Body of pancreas (tissue), 4 donors: Measurements from ENCODE around the gene SRRM4.

Source experiments
- CTCF ChIP-seq, 7 experiments: fragments of 450-650 bp in 4 of 7; fragments of 200-600 bp in 3 of 7; sonication (generic) in 3 of 7; IDR thresholded peaks; one replicate each; pipeline ENCODE4 v1.5.1; 2016 to 2019; ENCODE audit warnings: antibody characterized with exemption in 7 of 7
- POLR2A ChIP-seq, 3 donors: fragments of 450-650 bp; IDR thresholded peaks; one replicate each; pipeline ENCODE4 v1.6.1; 2016; ENCODE audit warnings: antibody characterized with exemption in 3 of 3, mild to moderate bottlenecking in 2 of 3

GRCh38 chr12:119118625-119119024 lies 137.3 kb downstream of the SRRM4 start:
- TF ChIP-seq CTCF (IDR thresholded peaks at IDR 0.05): no peak
- no peak for TF ChIP-seq POLR2A (IDR thresholded peaks at IDR 0.05)
